ENCODE measurements around the gene ADGB. TPM values are rescaled to one million over a fixed set of nuclear protein-coding genes. Genes with fewer than 3 reads are reported as not detected.

Gene ADGB
- total and polyA plus RNA-seq, 9 of the 15 experiments (the other 6 are each of a cell fraction or from before 2014, with no cell fraction given) = not detected

DNA sequence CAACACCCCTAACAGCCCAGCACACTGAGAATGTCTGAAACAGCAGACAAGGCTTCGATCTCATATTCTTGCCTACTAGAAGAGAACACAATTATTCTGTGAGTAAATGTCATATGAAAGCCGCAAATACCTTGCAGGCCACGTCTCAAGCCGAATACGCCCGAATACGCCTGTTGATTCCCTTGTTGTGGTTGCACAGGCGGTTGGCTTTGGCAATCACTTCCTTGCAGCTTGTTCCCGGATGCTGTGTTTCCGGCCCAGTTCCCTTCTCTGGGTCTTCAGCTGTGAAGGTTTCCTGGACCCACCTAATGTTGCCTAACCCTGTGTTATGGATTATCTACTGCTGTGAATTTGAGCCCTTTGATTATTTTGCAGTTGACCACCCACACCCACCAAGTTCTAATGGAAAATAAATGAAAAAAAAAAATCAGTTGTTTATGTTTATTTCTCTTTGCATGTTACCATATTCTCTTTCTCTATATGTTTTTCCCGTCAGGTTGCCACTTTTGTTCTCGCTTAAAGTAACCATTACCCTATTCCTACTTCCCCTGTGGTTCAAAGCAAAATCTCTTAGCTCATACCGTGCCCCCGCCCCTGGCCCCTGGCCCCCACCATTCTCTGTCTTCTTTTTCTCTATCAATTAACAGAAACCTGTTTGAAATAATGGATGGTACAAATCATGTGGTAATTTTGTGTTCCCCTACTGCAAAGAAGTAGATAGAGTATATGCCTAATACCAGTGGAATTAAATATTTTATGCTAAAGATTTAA is 172.4 kb downstream of the ADGB start (continued):
- TF ChIP-seq ZBTB40 (IDR thresholded peaks at IDR 0.05) = peak; percentile 50; the same call in 1 of the 2 replicates
- TF ChIP-seq ZBTB40 (CRISPR knock-in tag; IDR thresholded peaks at IDR 0.05) = no peak
- TF ChIP-seq PHB (CRISPR knock-in tag; IDR thresholded peaks at IDR 0.05) = no peak
- TF ChIP-seq SAFB2 (IDR thresholded peaks at IDR 0.05; ENCODE audit: borderline replicate concordance, low read depth, low read length, severe bottlenecking) = no peak
- no peak for TF ChIP-seq PHTF2 (CRISPR knock-in tag; IDR thresholded peaks at IDR 0.05)
- TF ChIP-seq CAMTA2 (CRISPR knock-in tag; conservative IDR thresholded peaks at IDR 0.05) = no peak
- peak; percentile 88 for TF ChIP-seq ZNF175 (CRISPR knock-in tag; IDR thresholded peaks at IDR 0.05; ENCODE audit: low read depth)
- no peak for TF ChIP-seq STAT6 (CRISPR knock-in tag; IDR thresholded peaks at IDR 0.05)
- no peak for TF ChIP-seq ATF3 (IDR thresholded peaks at IDR 0.05)
- TF ChIP-seq ATF3 (CRISPR knock-in tag; conservative IDR thresholded peaks at IDR 0.05) = no peak
- no peak for TF ChIP-seq POLR3G (IDR thresholded peaks at IDR 0.05; ENCODE audit: extremely low read depth, insufficient read length, insufficient replicate concordance)
- TF ChIP-seq PATZ1 (CRISPR knock-in tag; IDR thresholded peaks at IDR 0.05; ENCODE audit: borderline replicate concordance) = no peak
